ENCODE data around the gene SLC14A1. TPM values are rescaled to one million over a fixed set of nuclear protein-coding genes. Genes with fewer than 3 reads are reported as not detected.

SLC14A1 gene
- total and polyA plus RNA-seq, 8 donors: 0.20 to 4.2 (median 3.1) TPM; not detected in 3

- WGBS, 5 donors: 65 to 84% (median 79%) methylated on average over 7 of the region's 7 CpGs
- Histone ChIP-seq H3K36me3 (no peaks in the 10 kb centered on the region), H3K4me3 (no peak overlapping the region), H3K4me1 (no peaks in the 10 kb centered on the region), H3K27me3 (no peaks in the 10 kb centered on the region), H3K9me3 (no peaks in the 10 kb centered on the region), H3K27ac (no peak overlapping the region)
- intact Hi-C loops (cut with DNase I; ENCODE audit: low total_unique reads): no loop called here
- no peak for DNase-seq
- no peak for TF ChIP-seq EP300 (IDR thresholded peaks at IDR 0.05)
- TF ChIP-seq POLR2AphosphoS5 (IDR thresholded peaks at IDR 0.05): no peak
- TF ChIP-seq POLR2A (IDR thresholded peaks at IDR 0.05): no peak
- TF ChIP-seq, protein P1, sequence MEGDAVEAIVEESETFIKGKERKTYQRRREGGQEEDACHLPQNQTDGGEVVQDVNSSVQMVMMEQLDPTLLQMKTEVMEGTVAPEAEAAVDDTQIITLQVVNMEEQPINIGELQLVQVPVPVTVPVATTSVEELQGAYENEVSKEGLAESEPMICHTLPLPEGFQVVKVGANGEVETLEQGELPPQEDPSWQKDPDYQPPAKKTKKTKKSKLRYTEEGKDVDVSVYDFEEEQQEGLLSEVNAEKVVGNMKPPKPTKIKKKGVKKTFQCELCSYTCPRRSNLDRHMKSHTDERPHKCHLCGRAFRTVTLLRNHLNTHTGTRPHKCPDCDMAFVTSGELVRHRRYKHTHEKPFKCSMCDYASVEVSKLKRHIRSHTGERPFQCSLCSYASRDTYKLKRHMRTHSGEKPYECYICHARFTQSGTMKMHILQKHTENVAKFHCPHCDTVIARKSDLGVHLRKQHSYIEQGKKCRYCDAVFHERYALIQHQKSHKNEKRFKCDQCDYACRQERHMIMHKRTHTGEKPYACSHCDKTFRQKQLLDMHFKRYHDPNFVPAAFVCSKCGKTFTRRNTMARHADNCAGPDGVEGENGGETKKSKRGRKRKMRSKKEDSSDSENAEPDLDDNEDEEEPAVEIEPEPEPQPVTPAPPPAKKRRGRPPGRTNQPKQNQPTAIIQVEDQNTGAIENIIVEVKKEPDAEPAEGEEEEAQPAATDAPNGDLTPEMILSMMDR (IDR thresholded peaks at IDR 0.05): no peak
Measured at GRCh38 chr18:45733535-45733934, 9.6 kb downstream of the SLC14A1 start.

DNA sequence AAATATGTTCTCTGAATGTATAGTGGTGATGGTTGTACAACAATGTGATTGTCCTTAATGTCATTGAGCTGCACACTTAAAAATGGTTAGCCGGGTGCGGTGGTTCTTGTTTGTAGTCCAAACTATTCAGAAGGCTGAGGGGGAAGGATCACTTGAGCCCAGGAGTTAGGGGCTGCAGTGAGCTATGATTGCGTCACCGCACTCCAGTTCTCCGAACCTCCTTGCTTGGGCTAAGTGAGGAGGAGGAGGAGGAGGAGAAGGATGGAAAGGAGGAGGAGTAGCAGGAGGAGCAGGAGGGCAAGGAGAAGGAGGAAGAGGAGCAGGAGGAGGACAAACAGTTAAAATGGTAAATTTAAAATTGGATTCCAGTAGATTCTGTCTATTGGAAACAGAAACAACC, 10.5 kb downstream of the SLC14A1 start:
- 92 to 96% (median 95%) methylated on average over 5 of the region's 5 CpGs for WGBS, 5 donors
- Histone ChIP-seq H3K9me3 (no peaks in the 10 kb centered on the region), H3K36me3 (no peaks in the 10 kb centered on the region), H3K4me1 (no peaks in the 10 kb centered on the region), H3K4me3 (no peak overlapping the region), H3K27me3 (peaks cover 0 to 4% (median 0%) of the 10 kb centered on the region in 3 donors), H3K27ac (no peak overlapping the region)
- intact Hi-C loops (cut with DNase I; ENCODE audit: low total_unique reads): no loop called here
- TF ChIP-seq POLR2A (IDR thresholded peaks at IDR 0.05) (no peak), POLR2AphosphoS5 (IDR thresholded peaks at IDR 0.05) (no peak), EP300 (IDR thresholded peaks at IDR 0.05) (no peak)
- TF ChIP-seq, protein P1 (IDR thresholded peaks at IDR 0.05): no peak
- no peak for DNase-seq

GRCh38 chr18:45734944-45735343, 11.0 kb downstream of the SLC14A1 start:
- H3K36me3 ChIP-seq: no peaks in the 10 kb centered on the region
- peaks cover 0 to 8% (median 0%) of the 10 kb centered on the region in 3 donors for H3K27me3 ChIP-seq
- no peak overlapping the region for H3K27ac ChIP-seq
- H3K4me1 ChIP-seq: no peaks in the 10 kb centered on the region
- H3K9me3 ChIP-seq: no peaks in the 10 kb centered on the region
- H3K4me3 ChIP-seq: no peak overlapping the region
- no peak for DNase-seq
- no peak for TF ChIP-seq POLR2A (IDR thresholded peaks at IDR 0.05)
- no peak for TF ChIP-seq POLR2AphosphoS5 (IDR thresholded peaks at IDR 0.05)
- TF ChIP-seq, protein P1 (IDR thresholded peaks at IDR 0.05): no peak
- TF ChIP-seq EP300 (IDR thresholded peaks at IDR 0.05): no peak
- intact Hi-C loops (cut with DNase I; ENCODE audit: low total_unique reads): no loop called here
- 81 to 89% (median 85%) methylated on average over 6 of the region's 6 CpGs for WGBS, 5 donors

- Histone ChIP-seq H3K36me3 (no peaks in the 10 kb centered on the region), H3K4me1 (no peaks in the 10 kb centered on the region), H3K9me3 (no peaks in the 10 kb centered on the region), H3K4me3 (no peak overlapping the region), H3K27me3 (peaks cover 0 to 11% (median 0%) of the 10 kb centered on the region in 3 donors), H3K27ac (no peak overlapping the region)
- intact Hi-C loops (cut with DNase I; ENCODE audit: low total_unique reads): no loop called here
- TF ChIP-seq, protein P1 (IDR thresholded peaks at IDR 0.05): no peak
- TF ChIP-seq POLR2AphosphoS5 (IDR thresholded peaks at IDR 0.05): no peak
- DNase-seq: no peak
Measured at GRCh38 chr18:45738660-45739059, 14.7 kb downstream of the SLC14A1 start.

All from stomach (tissue), 9 donors.